Activated T-helper 17 cell treated with anti-CD3 and anti-CD28 coated beads, Interleukin-2, amount 50 U/mL, for 72 hours (primary cell): ENCODE results near the gene ZNF785. TPM values are rescaled to one million over a fixed set of nuclear protein-coding genes. Genes with fewer than 3 reads are reported as not detected.
"Not testable (repeated sequence)": the region's sequence is repeated elsewhere in the genome, so short reads cannot be mapped to it uniquely, and the experiment has no call there.

Experiments used
- ATAC-seq: fragments of 150-1000 bp; cut with Tn5 transposase; replicated peaks from 2 replicates; pipeline ENCODE4 v1.10.0; 2021; ENCODE audit warnings: mild to moderate bottlenecking, moderate library complexity
- H3K27ac Mint-ChIP-seq: one replicate; pipeline ENCODE4 v1.8.0; 2022; ENCODE audit warnings: mixed read lengths
- H3K27me3 Mint-ChIP-seq: one replicate; pipeline ENCODE4 v1.8.0; 2022; ENCODE audit warnings: mixed read lengths
- H3K36me3 Mint-ChIP-seq: one replicate; pipeline ENCODE4 v1.8.0; 2022; ENCODE audit warnings: low read depth, mild to moderate bottlenecking, mixed read lengths
- H3K4me1 Mint-ChIP-seq: one replicate; pipeline ENCODE4 v1.8.0; 2022; ENCODE audit warnings: mixed read lengths
- H3K4me3 Mint-ChIP-seq: one replicate; pipeline ENCODE4 v1.8.0; 2022; ENCODE audit warnings: mild to moderate bottlenecking, mixed read lengths
- H3K9me3 Mint-ChIP-seq: one replicate; pipeline ENCODE4 v1.8.0; 2022; ENCODE audit warnings: mixed read lengths
- total RNA-seq, 2 donors: library from RNA; stranded (reverse); gene quantifications; one replicate each; pipeline ENCODE4 v1.2.3, GENCODE V29; 2022

The ZNF785 gene
- total RNA-seq, 2 donors from 2014 or later = 10.5 to 15.5 TPM

DNA sequence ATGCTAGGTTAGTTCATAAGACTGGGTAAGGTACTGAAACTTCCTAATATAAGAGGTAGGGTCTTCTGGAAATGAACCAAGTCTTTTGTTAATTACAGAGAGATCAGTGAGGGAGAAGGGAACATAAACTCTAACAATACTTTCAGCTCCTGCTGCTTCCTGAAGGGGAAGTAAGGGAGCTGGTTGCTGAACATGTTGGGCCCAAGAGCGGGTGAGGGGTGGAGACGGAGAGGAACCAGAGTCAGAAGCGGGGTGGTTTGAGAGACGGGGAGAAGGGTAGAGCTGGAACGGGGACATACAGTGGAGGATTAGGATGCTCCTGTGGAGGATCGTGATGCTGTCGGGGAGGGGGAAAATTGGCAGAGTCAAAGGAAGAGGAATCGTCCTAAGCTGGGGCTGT, 39.4 kb downstream of the ZNF785 start:
- H3K27me3 Mint-ChIP-seq = no peaks in the 10 kb centered on the region
- H3K4me3 Mint-ChIP-seq = no peak overlapping the region
- peaks cover 14% of the 10 kb centered on the region for H3K4me1 Mint-ChIP-seq
- no peaks in the 10 kb centered on the region for H3K36me3 Mint-ChIP-seq
- no peaks in the 10 kb centered on the region for H3K9me3 Mint-ChIP-seq
- no peak for ATAC-seq
- H3K27ac Mint-ChIP-seq = peak overlapping the region; percentile 15

GRCh38 chr16:30543067-30543466, 42.4 kb downstream of the ZNF785 start:
- ATAC-seq = no peak
- no peak overlapping the region for H3K4me3 Mint-ChIP-seq
- H3K27me3 Mint-ChIP-seq = no peaks in the 10 kb centered on the region
- no peaks in the 10 kb centered on the region for H3K9me3 Mint-ChIP-seq
- H3K27ac Mint-ChIP-seq = no peak overlapping the region
- peaks cover 7% of the 10 kb centered on the region for H3K36me3 Mint-ChIP-seq
- peaks cover 7% of the 10 kb centered on the region for H3K4me1 Mint-ChIP-seq

GRCh38 chr16:30541502-30542329, 43.8 kb downstream of the ZNF785 start:
- Mint-ChIP-seq H3K27me3 (no peaks in the 10 kb centered on the region), H3K36me3 (peaks cover 21% of the 10 kb centered on the region), H3K27ac (no peak overlapping the region), H3K4me3 (no peak overlapping the region), H3K9me3 (no peaks in the 10 kb centered on the region), H3K4me1 (peaks cover 7% of the 10 kb centered on the region)
- no peak for ATAC-seq

DNA sequence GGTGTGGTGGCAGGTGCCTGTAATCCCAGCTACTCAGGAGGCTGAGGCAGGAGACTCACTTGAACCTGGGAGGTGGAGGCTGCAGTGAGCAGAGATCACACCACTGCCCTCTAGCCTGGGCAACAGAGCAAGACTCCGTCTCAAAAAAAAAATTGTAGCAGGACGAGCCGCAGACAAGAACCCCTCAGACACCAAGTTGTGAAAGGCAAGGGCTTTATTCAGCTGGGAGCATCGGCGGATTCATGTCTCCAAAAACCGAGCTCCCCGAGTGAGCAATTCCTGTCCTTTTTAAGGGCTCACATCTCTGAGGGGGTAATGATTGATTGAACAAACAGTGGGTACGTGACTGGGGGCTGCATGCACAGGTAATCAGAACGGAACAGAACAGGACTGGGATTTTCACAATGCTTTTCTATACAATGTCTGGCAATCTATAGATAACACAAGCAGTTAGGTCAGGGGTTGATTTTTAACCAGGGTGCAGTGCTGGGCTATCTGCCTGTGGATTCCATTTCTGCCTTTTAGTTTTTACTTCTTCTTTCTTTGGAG, 44.5 kb downstream of the ZNF785 start:
- not testable (repeated sequence) for H3K27ac Mint-ChIP-seq
- H3K36me3 Mint-ChIP-seq = peaks cover 28% of the 10 kb centered on the region

DNA sequence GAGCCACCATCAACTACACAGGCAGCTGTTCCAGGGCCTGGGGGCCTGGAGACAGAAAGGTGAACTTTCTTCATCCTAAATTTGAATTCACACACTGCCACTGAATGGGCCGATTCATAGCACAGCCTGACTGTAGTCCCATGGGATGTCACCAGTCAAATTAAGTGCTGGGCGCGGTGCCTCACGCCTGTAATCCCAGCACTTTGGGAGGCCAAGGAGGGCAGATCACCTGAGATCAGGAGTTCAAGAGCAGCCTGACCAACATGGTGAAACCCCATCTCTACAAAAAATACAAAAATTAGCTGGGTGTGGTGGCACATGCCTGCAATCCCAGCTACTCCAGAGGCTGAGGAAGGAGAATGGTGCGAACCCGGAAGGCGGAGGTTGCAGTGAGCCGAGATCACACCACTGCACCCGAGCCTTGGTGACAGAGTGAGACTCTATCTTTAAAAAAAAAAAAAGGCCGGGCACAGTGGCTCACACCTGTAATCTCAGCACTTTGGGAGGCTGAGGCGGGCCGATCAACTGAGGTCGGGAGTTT, 45.4 kb downstream of the ZNF785 start:
- not testable (repeated sequence) for H3K27ac Mint-ChIP-seq, H3K4me1 Mint-ChIP-seq, H3K9me3 Mint-ChIP-seq, ATAC-seq, H3K4me3 Mint-ChIP-seq, H3K27me3 Mint-ChIP-seq
- H3K36me3 Mint-ChIP-seq = peaks cover 36% of the 10 kb centered on the region

More for the DNA sequence above, 44.5 kb downstream of the ZNF785 start:
- not testable (repeated sequence) for H3K27me3 Mint-ChIP-seq, H3K4me3 Mint-ChIP-seq, H3K4me1 Mint-ChIP-seq, H3K9me3 Mint-ChIP-seq, ATAC-seq

DNA sequence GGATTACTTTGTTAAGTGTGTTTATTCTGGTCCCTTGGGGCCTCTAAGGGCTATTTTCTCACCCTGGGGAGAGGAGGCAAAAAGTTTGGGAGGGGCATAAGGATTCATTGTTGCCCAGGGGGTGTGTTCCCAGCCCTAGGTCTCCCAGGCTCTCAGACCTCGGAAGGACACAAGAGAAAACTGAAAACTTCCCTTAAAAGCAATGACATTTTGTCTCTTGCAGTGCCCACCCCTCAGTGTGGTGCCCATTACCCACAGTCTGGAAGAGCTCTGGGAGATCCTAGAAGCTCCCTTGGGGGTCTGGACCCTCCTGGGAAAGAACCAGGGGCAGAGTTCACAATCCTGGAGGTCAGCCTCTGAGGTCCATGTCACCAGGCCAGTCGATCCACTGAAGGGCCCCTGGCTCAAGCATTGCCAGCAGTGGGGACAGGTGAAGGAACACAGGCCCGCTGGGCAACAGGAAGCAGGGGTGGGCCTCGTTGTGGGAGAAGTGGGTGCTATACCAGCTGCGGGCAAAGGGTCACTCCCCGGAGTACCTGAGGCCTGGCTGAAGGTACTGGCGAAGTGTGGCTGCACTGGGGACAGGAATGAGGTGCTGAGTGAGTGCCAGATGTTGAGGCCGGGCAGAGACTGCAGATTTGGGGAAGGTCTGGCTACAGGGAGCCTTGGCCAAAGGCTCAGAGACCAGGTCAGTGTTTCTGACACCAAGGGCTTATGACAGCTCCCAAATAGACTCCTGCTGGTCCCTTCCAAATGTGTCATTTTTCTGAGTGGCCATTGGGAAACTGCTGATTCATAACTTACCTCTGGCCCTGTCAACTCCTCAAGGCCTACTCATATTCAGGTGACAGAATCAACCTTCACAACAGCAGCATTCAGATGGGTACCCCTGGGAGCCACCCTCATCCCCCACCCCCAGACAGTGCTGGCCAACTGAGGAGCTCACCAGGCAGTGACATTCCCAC, 46.2 kb downstream of the ZNF785 start:
- no peak for ATAC-seq
- H3K9me3 Mint-ChIP-seq = no peaks in the 10 kb centered on the region
- H3K4me3 Mint-ChIP-seq = no peak overlapping the region
- H3K36me3 Mint-ChIP-seq = peaks cover 42% of the 10 kb centered on the region
- H3K27ac Mint-ChIP-seq = no peak overlapping the region
- no peaks in the 10 kb centered on the region for H3K4me1 Mint-ChIP-seq
- H3K27me3 Mint-ChIP-seq = no peaks in the 10 kb centered on the region

GRCh38 chr16:30536391-30537024, 49.0 kb downstream of the ZNF785 start:
- Mint-ChIP-seq H3K36me3 (peaks cover 56% of the 10 kb centered on the region), H3K27ac (peak overlapping the region; percentile 99), H3K4me3 (peak overlapping the region; percentile 99)
- not testable (repeated sequence) for ATAC-seq, H3K27me3 Mint-ChIP-seq, H3K9me3 Mint-ChIP-seq, H3K4me1 Mint-ChIP-seq

- H3K27me3 Mint-ChIP-seq = no peaks in the 10 kb centered on the region
- peak overlapping the region; percentile 99 for H3K27ac Mint-ChIP-seq
- H3K4me1 Mint-ChIP-seq = no peaks in the 10 kb centered on the region
- H3K36me3 Mint-ChIP-seq = peaks cover 63% of the 10 kb centered on the region
- ATAC-seq = peak; percentile 77
- H3K9me3 Mint-ChIP-seq = no peaks in the 10 kb centered on the region
- H3K4me3 Mint-ChIP-seq = peak overlapping the region; percentile 99
Measured at GRCh38 chr16:30535777-30536190, 49.7 kb downstream of the ZNF785 start.

- Mint-ChIP-seq H3K4me3 (peak overlapping the region; percentile 99), H3K4me1 (no peaks in the 10 kb centered on the region), H3K27ac (peak overlapping the region; percentile 99), H3K9me3 (no peaks in the 10 kb centered on the region), H3K36me3 (peaks cover 68% of the 10 kb centered on the region), H3K27me3 (no peaks in the 10 kb centered on the region)
- ATAC-seq = peak; percentile 31
Measured at GRCh38 chr16:30535106-30535776, 50.3 kb downstream of the ZNF785 start.

GRCh38 chr16:30534368-30535105, 51.0 kb downstream of the ZNF785 start, which contains the start of gene ZNF747:
ZNF747 (minus strand) TSS chr16:30534858; CDS start chr16:30534679, 179 bp downstream.
- ATAC-seq = peak; percentile 82
- H3K27ac Mint-ChIP-seq = peak within 1 kb of the TSS; percentile 99
- no peaks in the 10 kb centered on the region for H3K27me3 Mint-ChIP-seq
- H3K4me3 Mint-ChIP-seq = peak within 1 kb of the TSS; percentile 99
- H3K9me3 Mint-ChIP-seq = no peaks in the 10 kb centered on the region
- H3K36me3 Mint-ChIP-seq = peaks cover 70% of the 10 kb centered on the region
- H3K4me1 Mint-ChIP-seq = no peaks in the 10 kb centered on the region

GRCh38 chr16:30533748-30534367, 51.6 kb downstream of the ZNF785 start:
- peak; percentile 1 for ATAC-seq
- peak overlapping the region; percentile 99 for H3K27ac Mint-ChIP-seq

DNA sequence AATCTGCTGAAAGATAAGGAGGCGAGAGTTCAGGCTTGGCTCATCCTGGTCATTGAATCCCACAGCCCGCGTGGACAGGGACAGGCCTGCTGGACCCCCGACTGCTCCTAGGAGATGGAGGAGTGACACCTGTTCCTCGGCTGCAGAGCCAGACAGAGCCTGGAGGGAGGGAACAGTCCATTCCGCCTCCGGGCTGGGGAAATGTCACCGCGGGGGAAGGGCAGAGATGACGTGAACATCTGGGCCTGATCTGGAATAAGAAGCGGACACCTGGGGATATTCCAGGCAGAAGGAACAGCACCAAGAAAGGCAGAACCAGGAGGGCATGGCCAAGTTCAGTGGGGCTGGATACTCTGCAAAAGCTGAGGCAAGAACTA, 52.4 kb downstream of the ZNF785 start:
- no peaks in the 10 kb centered on the region for H3K27me3 Mint-ChIP-seq
- no peaks in the 10 kb centered on the region for H3K9me3 Mint-ChIP-seq
- no peaks in the 10 kb centered on the region for H3K4me1 Mint-ChIP-seq
- peak overlapping the region; percentile 99 for H3K4me3 Mint-ChIP-seq
- H3K27ac Mint-ChIP-seq = peak overlapping the region; percentile 99
- no peak for ATAC-seq
- peaks cover 63% of the 10 kb centered on the region for H3K36me3 Mint-ChIP-seq

More at GRCh38 chr16:30533748-30534367, 51.6 kb downstream of the ZNF785 start:
- Mint-ChIP-seq H3K27me3 (no peaks in the 10 kb centered on the region), H3K9me3 (no peaks in the 10 kb centered on the region), H3K36me3 (peaks cover 70% of the 10 kb centered on the region), H3K4me3 (peak overlapping the region; percentile 99), H3K4me1 (no peaks in the 10 kb centered on the region)
